ENCODE measurements around the gene ARHGEF12.
A peak's percentile ranks its signal among the peaks of the same experiment; 100 is the strongest.

The ARHGEF12 gene

GRCh38 chr11:120389693-120390584 lies 53.7 kb downstream of the ARHGEF12 start:
- DNase-seq = no peak

- no peak for DNase-seq
Measured at GRCh38 chr11:120390585-120390922, 54.3 kb downstream of the ARHGEF12 start.

GRCh38 chr11:120391292-120391691 lies 55.1 kb downstream of the ARHGEF12 start:
- no peak for DNase-seq

- no peak for DNase-seq
Measured at GRCh38 chr11:120391854-120392253, 55.6 kb downstream of the ARHGEF12 start.

GRCh38 chr11:120392314-120392713 lies 56.1 kb downstream of the ARHGEF12 start:
- no peak for DNase-seq

GRCh38 chr11:120392793-120393192 lies 56.6 kb downstream of the ARHGEF12 start:
- no peak for DNase-seq

- no peak for DNase-seq
Measured at GRCh38 chr11:120394119-120394518, 57.9 kb downstream of the ARHGEF12 start.

GRCh38 chr11:120395778-120396177 lies 59.6 kb downstream of the ARHGEF12 start:
- no peak for DNase-seq

- no peak for DNase-seq
Measured at GRCh38 chr11:120398132-120398531, 61.9 kb downstream of the ARHGEF12 start.

- no peak for DNase-seq
Measured at GRCh38 chr11:120399307-120399706, 63.1 kb downstream of the ARHGEF12 start.

- peak; percentile 33 for DNase-seq
Measured at GRCh38 chr11:120400564-120401364, 64.6 kb downstream of the ARHGEF12 start.

- DNase-seq = no peak
Measured at GRCh38 chr11:120401506-120401905, 65.3 kb downstream of the ARHGEF12 start.

GRCh38 chr11:120403966-120404365 lies 67.8 kb downstream of the ARHGEF12 start:
- DNase-seq = no peak

- no peak for DNase-seq
Measured at GRCh38 chr11:120404495-120404894, 68.3 kb downstream of the ARHGEF12 start.

GRCh38 chr11:120409655-120410054 lies 73.4 kb downstream of the ARHGEF12 start:
- no peak for DNase-seq

- DNase-seq = no peak
Measured at GRCh38 chr11:120410622-120411380, 74.6 kb downstream of the ARHGEF12 start.

GRCh38 chr11:120413480-120413879 lies 77.3 kb downstream of the ARHGEF12 start:
- no peak for DNase-seq

- DNase-seq = no peak
Measured at GRCh38 chr11:120420572-120420971, 84.4 kb downstream of the ARHGEF12 start.

GRCh38 chr11:120424185-120424969 lies 88.2 kb downstream of the ARHGEF12 start:
- DNase-seq = no peak

- no peak for DNase-seq
Measured at GRCh38 chr11:120424970-120425332, 88.7 kb downstream of the ARHGEF12 start.

- DNase-seq = no peak
Measured at GRCh38 chr11:120425527-120425926, 89.3 kb downstream of the ARHGEF12 start.

- no peak for DNase-seq
Measured at GRCh38 chr11:120430146-120430545, 93.9 kb downstream of the ARHGEF12 start.

- no peak for DNase-seq
Measured at GRCh38 chr11:120431633-120432032, 95.4 kb downstream of the ARHGEF12 start.

Measured in DMS153 (cell line).